GM10266 (cell line): ENCODE data around the gene TENM4.

Source experiments
- DNase-seq: peaks from one replicate; pipeline ENCODE4 v3.0.0; 2012; ENCODE audit errors: extremely low spot score
- CTCF ChIP-seq: IDR thresholded peaks from 2 replicates; pipeline ENCODE4 v1.5.1; 2012; ENCODE audit warnings: mild to moderate bottlenecking, low read depth; ENCODE audit not compliant: control insufficient read depth, insufficient read depth; ENCODE audit errors: missing control alignments

TENM4 gene

DNA sequence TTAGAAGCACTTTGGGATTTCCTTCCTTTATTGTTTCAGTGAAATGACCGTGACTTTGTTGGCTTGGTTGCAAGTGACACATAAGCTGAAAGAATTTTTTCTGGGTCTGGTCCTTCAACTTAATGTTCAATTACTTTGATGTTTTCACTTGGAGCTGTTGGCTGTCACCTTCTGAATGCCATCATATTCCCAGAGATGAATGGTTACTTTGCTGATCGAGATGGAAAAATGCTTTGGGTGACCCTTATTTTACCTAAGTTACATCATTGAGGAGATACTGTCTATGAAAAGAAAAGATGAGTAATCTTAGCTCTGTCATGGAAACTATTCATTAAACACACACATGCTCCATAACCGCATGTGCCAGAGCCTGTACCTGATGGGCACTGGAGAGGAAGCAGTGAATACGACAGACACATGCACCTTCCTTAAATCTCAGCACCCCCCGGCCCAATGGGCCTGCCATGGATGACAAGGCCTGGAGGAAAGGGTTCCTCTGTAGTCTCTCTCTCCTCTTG lies 76.9 kb downstream of the TENM4 start:
- no peak for DNase-seq
- TF ChIP-seq CTCF = no peak

DNA sequence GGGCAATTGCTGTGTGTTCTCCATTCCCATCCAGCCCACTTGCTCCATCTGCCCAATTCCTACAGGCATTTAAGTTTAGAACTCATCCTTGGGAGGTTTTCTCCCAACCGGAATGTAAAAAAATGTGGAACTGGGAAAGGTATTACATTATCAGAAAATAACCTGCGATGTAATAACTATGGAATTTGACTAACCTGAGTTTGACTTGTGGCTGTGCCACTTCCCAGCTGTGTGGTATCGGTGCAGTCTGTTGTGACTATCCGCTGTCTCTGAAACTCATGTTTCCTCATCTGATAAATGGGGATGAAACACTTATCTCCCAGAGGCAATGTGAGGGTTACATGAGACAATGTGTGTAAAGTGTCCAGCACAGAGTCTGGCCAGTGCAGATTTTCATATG lies 77.6 kb downstream of the TENM4 start:
- DNase-seq = no peak

DNA sequence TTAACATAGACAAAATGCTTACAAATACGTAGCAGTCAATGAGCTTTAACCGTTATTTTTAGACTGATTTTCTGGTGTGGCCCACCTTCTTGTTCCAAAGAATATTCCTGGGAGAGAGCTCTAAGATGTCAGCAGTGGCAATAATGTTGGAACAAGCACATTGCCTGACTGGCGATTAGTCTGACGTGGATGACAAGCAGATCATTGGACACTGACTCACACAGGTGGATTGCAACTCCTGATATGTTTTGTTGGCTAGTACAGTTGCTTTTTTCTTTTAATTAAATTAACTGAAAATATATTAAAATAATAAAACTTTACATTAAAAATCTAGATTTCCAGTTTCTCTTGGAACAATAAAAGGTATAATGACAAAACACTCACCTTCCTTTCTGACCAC lies 78.0 kb downstream of the TENM4 start:
- TF ChIP-seq CTCF = no peak
- DNase-seq = no peak

More for the DNA sequence above, 77.6 kb downstream of the TENM4 start:
- no peak for TF ChIP-seq CTCF

DNA sequence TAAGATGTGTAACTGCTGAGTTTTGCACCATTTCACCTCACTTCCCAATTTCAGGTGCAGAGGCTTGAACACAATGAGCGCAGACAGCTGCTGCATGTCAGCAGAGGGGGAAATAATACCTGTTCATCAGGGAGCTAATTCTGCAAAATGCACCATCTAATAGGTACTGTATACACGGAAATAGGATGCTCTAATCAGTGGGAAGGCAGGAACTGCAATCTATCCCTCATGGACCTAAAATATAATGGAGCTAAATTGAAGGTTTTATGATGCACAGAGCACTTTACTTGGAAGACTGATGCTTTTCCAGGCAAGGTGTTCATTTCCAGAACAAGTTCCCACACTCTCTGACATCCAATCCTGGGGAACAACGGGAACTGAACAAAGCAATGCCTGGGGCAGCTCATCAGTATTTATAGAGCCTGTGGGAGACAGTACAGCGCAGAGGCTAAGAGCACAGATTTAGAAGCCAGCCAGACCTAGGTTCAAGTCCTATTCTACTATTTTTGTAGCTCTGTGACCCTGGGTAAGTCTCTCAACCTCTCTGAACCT lies 78.5 kb downstream of the TENM4 start:
- no peak for TF ChIP-seq CTCF
- DNase-seq = no peak

DNA sequence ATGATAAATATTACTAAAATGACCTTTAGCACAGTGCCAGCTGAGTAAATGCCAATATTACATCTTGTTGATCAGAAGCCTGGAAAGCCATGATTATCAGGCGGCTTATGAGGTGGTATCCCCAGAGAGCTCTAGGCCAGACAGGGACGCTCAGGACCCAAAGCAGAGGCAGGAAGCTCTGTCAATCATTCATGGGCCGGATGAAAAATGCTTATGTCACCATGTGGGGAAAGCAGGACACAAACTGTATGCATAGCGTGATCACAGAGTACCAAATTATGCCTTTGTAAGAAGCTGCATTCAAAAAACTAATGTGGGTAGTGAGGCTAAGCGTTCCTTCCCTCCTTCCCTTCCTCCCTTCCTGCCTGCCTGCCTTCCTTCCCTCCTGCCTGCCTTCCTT lies 82.6 kb downstream of the TENM4 start:
- no peak for TF ChIP-seq CTCF
- DNase-seq = no peak

DNA sequence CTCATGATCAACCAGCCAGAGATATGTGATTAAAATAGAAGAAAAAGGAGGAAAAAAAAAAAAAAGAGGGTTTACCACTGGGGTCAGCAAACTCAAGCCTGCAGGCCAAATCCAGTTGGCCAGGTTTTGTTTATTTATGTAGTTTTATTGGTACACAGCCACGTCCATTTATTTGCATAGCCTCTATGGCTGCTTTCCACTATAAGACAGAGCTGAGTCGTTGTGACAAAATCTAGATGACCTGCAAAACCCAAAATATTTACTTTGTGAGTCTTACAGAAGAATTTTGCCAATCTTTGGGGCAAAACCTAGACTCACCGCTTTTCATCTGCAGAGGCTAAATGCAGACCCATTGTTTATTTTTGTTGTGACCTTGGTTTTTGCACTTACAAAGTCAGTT lies 87.1 kb downstream of the TENM4 start:
- no peak for TF ChIP-seq CTCF
- DNase-seq = no peak

DNA sequence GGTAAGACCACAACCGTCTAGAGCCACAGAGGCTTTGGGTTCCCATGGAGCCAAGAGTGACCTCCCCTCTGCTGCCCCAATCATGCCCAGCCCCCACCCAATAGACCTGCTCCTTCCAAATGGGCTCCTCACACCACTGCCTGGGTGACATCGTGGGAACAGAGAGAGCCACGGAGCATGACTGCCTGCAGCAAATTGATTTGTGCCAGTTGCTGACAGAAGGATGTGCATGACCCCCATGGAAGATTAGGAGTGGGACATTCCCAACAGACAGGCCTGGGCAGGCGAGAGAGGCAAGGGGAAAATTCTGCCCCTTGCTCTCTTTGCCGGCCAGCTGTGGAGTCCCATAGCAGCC lies 88.5 kb downstream of the TENM4 start:
- no peak for DNase-seq
- no peak for TF ChIP-seq CTCF
